Epithelial cell of esophagus (primary cell): ENCODE measurements around the gene CBLL1.

Experiments
- DNase-seq: peaks from one replicate; pipeline ENCODE4 v3.0.0; 2010; ENCODE audit warnings: low read depth
- H3K4me3 ChIP-seq: 2 replicates; pipeline ENCODE4 v1.5.1; 2011; ENCODE audit warnings: mild to moderate bottlenecking, low read length, control low read depth
- CTCF ChIP-seq: IDR thresholded peaks from 2 replicates; pipeline ENCODE4 v1.5.1; 2011; ENCODE audit warnings: low read depth, mild to moderate bottlenecking, low read length, control low read depth, inconsistent platforms; ENCODE audit not compliant: insufficient read depth; ENCODE audit errors: missing control alignments

CBLL1 gene

GRCh38 chr7:107742678-107743566, 1.0 kb upstream of the CBLL1 start:
- TF ChIP-seq CTCF: no peak
- no peak for DNase-seq
- H3K4me3 ChIP-seq: peak overlapping the region; percentile 94

- H3K4me3 ChIP-seq: peak overlapping the region; percentile 94
- TF ChIP-seq CTCF: no peak
- no peak for DNase-seq
Measured at GRCh38 chr7:107744345-107744750, 406 bp downstream of the CBLL1 start.

- no peak overlapping the region for H3K4me3 ChIP-seq
- DNase-seq: no peak
- TF ChIP-seq CTCF: no peak
Measured at GRCh38 chr7:107746006-107746405, 2.1 kb downstream of the CBLL1 start.

GRCh38 chr7:107751113-107751512, 7.2 kb downstream of the CBLL1 start:
- no peak overlapping the region for H3K4me3 ChIP-seq
- no peak for TF ChIP-seq CTCF
- DNase-seq: no peak

- peak; percentile 22 for TF ChIP-seq CTCF
- DNase-seq: no peak
- no peak overlapping the region for H3K4me3 ChIP-seq
Measured at GRCh38 chr7:107754642-107755041, 10.7 kb downstream of the CBLL1 start.

GRCh38 chr7:107758667-107759066, 14.7 kb downstream of the CBLL1 start:
- no peak for TF ChIP-seq CTCF
- DNase-seq: no peak
- H3K4me3 ChIP-seq: no peak overlapping the region

GRCh38 chr7:107767391-107767790, 23.4 kb downstream of the CBLL1 start:
- no peak overlapping the region for H3K4me3 ChIP-seq
- DNase-seq: peak; percentile 8
- no peak for TF ChIP-seq CTCF
